ENCODE data around the gene SLC6A7. TPM values are rescaled to one million over a fixed set of nuclear protein-coding genes. Genes with fewer than 3 reads are reported as not detected.

Gene SLC6A7
- polyA plus RNA-seq, 1 donor from 2014 or later, result not detected

GRCh38 chr5:150252489-150252888 is 62.6 kb downstream of the SLC6A7 start:
- no peaks in the 10 kb centered on the region for H3K4me1 Mint-ChIP-seq
- peaks cover 6% of the 10 kb centered on the region for H3K27me3 Mint-ChIP-seq
- H3K4me3 Mint-ChIP-seq, result no peak overlapping the region
- H3K27ac Mint-ChIP-seq, result no peak overlapping the region
- H3K36me3 Mint-ChIP-seq, result no peaks in the 10 kb centered on the region
- no peaks in the 10 kb centered on the region for H3K9me3 Mint-ChIP-seq

- H3K27ac Mint-ChIP-seq, result no peak overlapping the region
- peak overlapping the region in 1 of 4 donors; percentile 25 for H3K4me3 Mint-ChIP-seq
- no peaks in the 10 kb centered on the region for H3K9me3 Mint-ChIP-seq
- H3K36me3 Mint-ChIP-seq, result no peaks in the 10 kb centered on the region
- no peaks in the 10 kb centered on the region for H3K4me1 Mint-ChIP-seq
- peaks cover 6% of the 10 kb centered on the region for H3K27me3 Mint-ChIP-seq
These were observed 63.8 kb downstream of the SLC6A7 start for GRCh38 chr5:150253416-150254208.

GRCh38 chr5:150254363-150254762 is 64.5 kb downstream of the SLC6A7 start:
- Mint-ChIP-seq H3K9me3 (no peaks in the 10 kb centered on the region), H3K27me3 (peaks cover 6% of the 10 kb centered on the region), H3K4me3 (no peak overlapping the region), H3K4me1 (no peaks in the 10 kb centered on the region), H3K36me3 (no peaks in the 10 kb centered on the region), H3K27ac (no peak overlapping the region)

GRCh38 chr5:150254774-150255173 is 64.9 kb downstream of the SLC6A7 start:
- Mint-ChIP-seq H3K27me3 (peaks cover 6% of the 10 kb centered on the region), H3K4me3 (no peak overlapping the region)

GRCh38 chr5:150255659-150256409 is 66.0 kb downstream of the SLC6A7 start:
- Mint-ChIP-seq H3K9me3 (no peaks in the 10 kb centered on the region), H3K4me1 (no peaks in the 10 kb centered on the region), H3K27ac (no peak overlapping the region), H3K36me3 (no peaks in the 10 kb centered on the region), H3K4me3 (no peak overlapping the region), H3K27me3 (peaks cover 10% of the 10 kb centered on the region)

More at GRCh38 chr5:150254774-150255173, 64.9 kb downstream of the SLC6A7 start:
- H3K27ac Mint-ChIP-seq, result no peak overlapping the region
- no peaks in the 10 kb centered on the region for H3K36me3 Mint-ChIP-seq
- H3K9me3 Mint-ChIP-seq, result no peaks in the 10 kb centered on the region
- H3K4me1 Mint-ChIP-seq, result no peaks in the 10 kb centered on the region

- Mint-ChIP-seq H3K27ac (no peak overlapping the region), H3K27me3 (peaks cover 10% of the 10 kb centered on the region), H3K36me3 (no peaks in the 10 kb centered on the region), H3K9me3 (no peaks in the 10 kb centered on the region), H3K4me1 (no peaks in the 10 kb centered on the region), H3K4me3 (no peak overlapping the region)
These were observed 66.7 kb downstream of the SLC6A7 start for GRCh38 chr5:150256410-150257064.

GRCh38 chr5:150257424-150257823 is 67.6 kb downstream of the SLC6A7 start:
- Mint-ChIP-seq H3K9me3 (no peaks in the 10 kb centered on the region), H3K36me3 (no peaks in the 10 kb centered on the region), H3K27me3 (peaks cover 10% of the 10 kb centered on the region), H3K4me1 (no peaks in the 10 kb centered on the region), H3K4me3 (no peak overlapping the region), H3K27ac (no peak overlapping the region)

- Mint-ChIP-seq H3K27me3 (peaks cover 10% of the 10 kb centered on the region), H3K4me1 (no peaks in the 10 kb centered on the region), H3K4me3 (peak overlapping the region in 1 of 4 donors; percentile 51), H3K9me3 (no peaks in the 10 kb centered on the region), H3K27ac (no peak overlapping the region), H3K36me3 (no peaks in the 10 kb centered on the region)
These were observed 68.3 kb downstream of the SLC6A7 start for GRCh38 chr5:150258130-150258529.

Other genes starting within 250 kb of the SLC6A7 start
- 0.05 TPM for gene PDE6A, start 245.3 kb upstream of the SLC6A7 start, polyA plus RNA-seq
- 2.3 TPM for gene SLC26A2, start 229.3 kb upstream of the SLC6A7 start, polyA plus RNA-seq
- gene TIGD6, start 189.4 kb upstream of the SLC6A7 start, polyA plus RNA-seq, result 1.8 TPM
- gene HMGXB3, start 189.3 kb upstream of the SLC6A7 start, polyA plus RNA-seq, result 15.4 TPM
- 0.10 TPM for gene CSF1R, start 103.5 kb upstream of the SLC6A7 start, polyA plus RNA-seq
- gene PDGFRB, start 34.2 kb upstream of the SLC6A7 start, polyA plus RNA-seq, result 0.45 TPM
- not detected for gene CDX1, start 23.3 kb upstream of the SLC6A7 start, polyA plus RNA-seq
- not detected for gene CAMK2A, start 99.7 kb downstream of the SLC6A7 start, polyA plus RNA-seq
- gene ARSI, start 112.8 kb downstream of the SLC6A7 start, polyA plus RNA-seq, result not detected
- gene TCOF1, start 167.6 kb downstream of the SLC6A7 start, polyA plus RNA-seq, result 26.4 TPM
- 29,718 TPM for gene CD74, start 222.8 kb downstream of the SLC6A7 start, polyA plus RNA-seq